Prostate gland (tissue), 2 donors: Measurements from ENCODE around the gene DSCAM. TPM values are rescaled to one million over a fixed set of nuclear protein-coding genes. Genes with fewer than 3 reads are reported as not detected.

ENCODE experiments used
- DNase-seq: peaks from one replicate; pipeline ENCODE4 v3.0.0-alpha.2; 2019; ENCODE audit warnings: low spot score
- H3K27ac ChIP-seq, 2 donors: fragments of 200-600 bp; sonication (generic); 2 replicates each; pipeline ENCODE4 v1.5.1; 2017 to 2019
- H3K27me3 ChIP-seq: fragments of 200-600 bp; sonication (generic); replicated peaks from 2 replicates; pipeline ENCODE4 v1.5.1; 2019; ENCODE audit not compliant: insufficient read depth
- H3K36me3 ChIP-seq, 2 donors: fragments of 200-600 bp; sonication (generic); 1 replicate in 1 of 2; 2 replicates in 1 of 2; pipeline versions ENCODE4 v1.5.1 to v1.8.1; 2017 to 2019
- H3K4me1 ChIP-seq: fragments of 200-600 bp; sonication (generic); replicated peaks from 2 replicates; pipeline ENCODE4 v1.5.1; 2019
- H3K4me3 ChIP-seq, 2 donors: fragments of 200-600 bp; sonication (generic); 2 replicates each; pipeline ENCODE4 v1.5.1; 2017 to 2019
- H3K9me3 ChIP-seq: fragments of 200-600 bp; sonication (generic); 2 replicates; pipeline ENCODE4 v1.5.1; 2017
- POLR2A ChIP-seq: fragments of 450-650 bp; IDR thresholded peaks from one replicate; pipeline ENCODE4 v1.6.1; 2016; ENCODE audit warnings: antibody characterized with exemption, mild to moderate bottlenecking
- POLR2AphosphoS5 ChIP-seq: sonication (generic); formaldehyde crosslinking; IDR thresholded peaks from one replicate; pipeline ENCODE4 v1.6.1; 2017; ENCODE audit warnings: antibody characterized with exemption
- WGBS: methylation state at CpG from one replicate; pipeline ENCODE4 v1.1.5; 2018; 5-methylcytosine and 5-hydroxymethylcytosine counted together
- intact Hi-C: fragments of 100-400 bp; cut with DNase I; formaldehyde crosslinking; loops from one replicate; pipeline ENCODE4 v1.14.2; 2022
- total RNA-seq, 2 donors: library from RNA; depleted of rRNA; stranded (reverse); fragments of >200 nt; gene quantifications; one replicate each; pipeline ENCODE4 v1.1.0, GENCODE V29; 2016
- TF ChIP-seq, protein P1 (sequence below), 4 experiments: fragments of 200-600 bp in 2 of 4; fragments of 450-650 bp in 2 of 4; sonication (generic) in 2 of 4; IDR thresholded peaks; 1 replicate in 3 of 4; 2 replicates in 1 of 4; pipeline ENCODE4 v1.5.1; 2016 to 2019; ENCODE audit warnings: antibody characterized with exemption in 4 of 4, mild to moderate bottlenecking in 2 of 4, moderate library complexity in 2 of 4

The DSCAM gene
- total RNA-seq, 2 donors from 2014 or later, result under 0.01 to 1.6 TPM

DNA sequence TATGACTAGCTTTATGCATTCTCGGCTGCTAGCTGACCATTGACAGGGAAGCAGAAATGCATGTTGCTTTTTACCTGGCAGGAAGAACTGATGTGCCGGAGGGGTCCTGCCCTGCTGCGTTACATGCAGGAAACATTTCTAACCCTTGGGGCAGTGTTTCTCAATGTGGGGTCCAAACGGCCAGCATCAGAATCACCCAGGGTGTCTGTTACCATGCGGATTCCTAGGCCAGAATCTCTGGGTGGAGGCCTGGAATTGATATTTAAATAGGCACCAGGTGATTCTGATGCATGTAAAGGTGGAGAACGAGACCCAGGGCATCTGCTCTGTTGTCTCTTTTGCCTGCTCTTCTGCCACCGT, 797.0 kb downstream of the DSCAM start:
- intact Hi-C loops, result loop anchor here (5.0 kb wide), 4 partner anchors 98 to 263 kb away; partner anchors contain the start of gene PCP4
- peak overlapping the region in 1 of 2 donors; percentile 30 for H3K27ac ChIP-seq

DNA sequence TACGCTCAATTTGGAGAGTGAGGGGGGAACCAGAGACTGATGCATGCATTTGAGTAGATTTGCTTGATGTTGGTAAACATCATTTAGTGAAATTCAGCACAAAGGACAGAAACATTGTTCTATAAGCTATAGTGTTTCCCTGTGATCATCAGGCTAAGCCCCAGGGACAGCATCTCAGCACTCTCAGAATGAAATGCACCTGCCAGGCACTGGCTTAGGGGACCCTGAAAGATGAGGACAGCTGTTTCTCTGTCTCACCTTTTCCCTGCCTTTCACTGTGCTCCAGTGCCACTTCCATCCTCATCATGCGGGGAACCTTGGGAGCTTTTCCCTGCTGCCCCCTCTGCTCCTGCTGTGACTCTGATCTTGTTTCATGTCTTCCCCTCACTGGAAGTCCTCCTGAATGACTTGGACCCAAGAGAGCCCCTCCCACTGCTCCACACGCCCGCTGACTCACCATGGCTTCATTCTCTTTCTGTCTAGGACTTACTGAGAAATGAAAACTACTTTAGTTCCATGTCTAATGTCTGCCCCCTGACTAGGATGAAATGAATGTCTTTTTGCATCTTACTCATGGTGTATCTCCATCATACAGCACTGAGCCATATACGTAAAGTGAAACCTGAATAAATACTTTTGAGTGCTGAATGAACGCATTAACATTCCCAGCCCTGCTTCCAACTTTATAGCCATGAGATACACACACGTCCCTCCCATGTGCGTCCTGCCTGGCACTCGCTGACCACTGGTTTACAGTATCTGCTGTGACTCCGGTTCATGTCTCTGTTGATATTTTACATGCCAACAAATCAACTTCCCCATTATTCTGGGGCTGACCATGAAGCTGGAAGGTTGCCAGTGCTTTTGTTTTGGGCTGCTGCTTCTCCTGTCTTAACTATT, 797.7 kb downstream of the DSCAM start:
- Histone ChIP-seq H3K27ac (peak overlapping the region in 1 of 2 donors; percentile 30), H3K4me3 (no peak overlapping the region), H3K27me3 (no peaks in the 10 kb centered on the region), H3K36me3 (no peaks in the 10 kb centered on the region), H3K9me3 (no peaks in the 10 kb centered on the region), H3K4me1 (peaks cover 8% of the 10 kb centered on the region)
- 26% methylated on average over 10 of the region's 10 CpGs for WGBS
- intact Hi-C loops, result loop anchor here (5.0 kb wide), 1 partner anchor 167 kb away; no protein-coding TSS in a partner anchor
- TF ChIP-seq, protein P1, sequence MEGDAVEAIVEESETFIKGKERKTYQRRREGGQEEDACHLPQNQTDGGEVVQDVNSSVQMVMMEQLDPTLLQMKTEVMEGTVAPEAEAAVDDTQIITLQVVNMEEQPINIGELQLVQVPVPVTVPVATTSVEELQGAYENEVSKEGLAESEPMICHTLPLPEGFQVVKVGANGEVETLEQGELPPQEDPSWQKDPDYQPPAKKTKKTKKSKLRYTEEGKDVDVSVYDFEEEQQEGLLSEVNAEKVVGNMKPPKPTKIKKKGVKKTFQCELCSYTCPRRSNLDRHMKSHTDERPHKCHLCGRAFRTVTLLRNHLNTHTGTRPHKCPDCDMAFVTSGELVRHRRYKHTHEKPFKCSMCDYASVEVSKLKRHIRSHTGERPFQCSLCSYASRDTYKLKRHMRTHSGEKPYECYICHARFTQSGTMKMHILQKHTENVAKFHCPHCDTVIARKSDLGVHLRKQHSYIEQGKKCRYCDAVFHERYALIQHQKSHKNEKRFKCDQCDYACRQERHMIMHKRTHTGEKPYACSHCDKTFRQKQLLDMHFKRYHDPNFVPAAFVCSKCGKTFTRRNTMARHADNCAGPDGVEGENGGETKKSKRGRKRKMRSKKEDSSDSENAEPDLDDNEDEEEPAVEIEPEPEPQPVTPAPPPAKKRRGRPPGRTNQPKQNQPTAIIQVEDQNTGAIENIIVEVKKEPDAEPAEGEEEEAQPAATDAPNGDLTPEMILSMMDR (IDR thresholded peaks at IDR 0.05), result no peak
- TF ChIP-seq POLR2AphosphoS5, result peak; percentile 10
- DNase-seq, result no peak

More for the DNA sequence above, 797.0 kb downstream of the DSCAM start:
- 30% methylated on average over 7 of the region's 7 CpGs for WGBS
- DNase-seq, result no peak
- TF ChIP-seq POLR2A (no peak), POLR2AphosphoS5 (no peak)
- TF ChIP-seq, protein P1 (IDR thresholded peaks at IDR 0.05), result no peak
- H3K9me3 ChIP-seq, result no peaks in the 10 kb centered on the region
- no peaks in the 10 kb centered on the region for H3K36me3 ChIP-seq
- H3K4me1 ChIP-seq, result peaks cover 8% of the 10 kb centered on the region
- H3K27me3 ChIP-seq, result no peaks in the 10 kb centered on the region
- H3K4me3 ChIP-seq, result no peak overlapping the region

DNA sequence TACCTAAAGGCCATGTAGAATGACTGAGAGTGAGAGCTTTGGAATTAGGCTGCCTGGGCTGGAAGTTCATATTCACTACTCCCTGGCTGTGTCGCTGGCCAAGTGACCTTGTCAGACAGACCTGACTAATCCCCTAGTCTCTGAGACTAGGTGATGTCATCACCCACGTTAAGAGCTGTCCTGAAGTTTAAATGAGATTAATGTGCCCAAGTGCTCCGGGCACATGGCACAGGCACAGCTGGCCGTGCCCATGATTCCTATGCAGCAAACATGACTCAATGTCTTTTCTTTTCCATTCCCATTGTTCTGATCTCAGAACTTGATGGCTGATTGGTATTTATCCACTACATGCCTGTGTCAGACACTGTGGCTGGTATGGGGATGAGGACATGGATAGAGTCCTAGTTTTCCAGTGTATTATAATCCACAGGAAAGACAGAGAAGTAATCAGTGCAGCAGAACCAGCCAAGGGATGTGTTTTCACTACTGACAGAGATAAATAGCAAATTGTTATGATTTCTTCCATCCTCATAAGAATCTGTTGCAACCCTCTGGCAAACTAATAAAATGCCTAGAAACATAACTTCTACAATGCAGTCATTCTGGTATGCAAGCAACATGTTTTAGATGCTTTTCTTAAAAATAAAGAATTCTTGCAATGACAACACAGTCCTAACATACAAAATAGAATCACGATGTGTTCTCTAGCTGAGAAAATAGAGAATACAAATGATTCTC, 798.8 kb downstream of the DSCAM start:
- intact Hi-C loops, result loop anchor here (5.0 kb wide), 1 partner anchor 166 kb away; no protein-coding TSS in a partner anchor
- Histone ChIP-seq H3K27ac (peak overlapping the region in 1 of 2 donors; percentile 38), H3K4me1 (peaks cover 1% of the 10 kb centered on the region), H3K27me3 (no peaks in the 10 kb centered on the region), H3K9me3 (no peaks in the 10 kb centered on the region), H3K4me3 (no peak overlapping the region), H3K36me3 (no peaks in the 10 kb centered on the region)
- 45% methylated on average over 5 of the region's 5 CpGs for WGBS
- TF ChIP-seq, protein P1 (IDR thresholded peaks at IDR 0.05), result no peak
- TF ChIP-seq POLR2A, result no peak
- no peak for TF ChIP-seq POLR2AphosphoS5
- DNase-seq, result no peak

DNA sequence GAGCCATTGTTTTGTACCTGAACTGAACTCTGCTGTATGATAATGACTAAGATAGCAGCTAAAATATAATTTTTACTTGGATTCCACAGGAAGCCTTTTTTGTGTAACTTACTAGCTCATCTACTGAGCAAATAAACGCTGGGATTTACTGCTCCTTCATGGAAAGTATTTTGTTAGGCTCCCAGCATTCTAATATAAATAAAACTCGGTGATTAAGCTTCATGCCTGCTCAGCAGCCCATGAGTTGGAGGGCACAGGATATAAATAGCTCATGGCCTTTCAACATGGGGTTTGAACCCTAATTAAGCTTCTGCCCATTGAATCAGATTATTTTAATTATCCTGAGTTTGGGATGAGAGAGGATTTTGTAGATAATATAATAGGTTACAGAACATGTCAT, 799.7 kb downstream of the DSCAM start:
- intact Hi-C loops, result loop anchor here (5.0 kb wide), 1 partner anchor 165 kb away; no protein-coding TSS in a partner anchor
- 17% methylated on average over 2 of the region's 2 CpGs for WGBS
- TF ChIP-seq, protein P1 (IDR thresholded peaks at IDR 0.05), result no peak
- TF ChIP-seq POLR2A, result no peak
- no peak for TF ChIP-seq POLR2AphosphoS5
- H3K36me3 ChIP-seq, result no peaks in the 10 kb centered on the region
- no peaks in the 10 kb centered on the region for H3K27me3 ChIP-seq
- H3K9me3 ChIP-seq, result no peaks in the 10 kb centered on the region
- H3K4me3 ChIP-seq, result no peak overlapping the region
- H3K27ac ChIP-seq, result peak overlapping the region in 1 of 2 donors; percentile 38
- H3K4me1 ChIP-seq, result no peaks in the 10 kb centered on the region
- DNase-seq, result no peak
